DOHH2 (cell line): ENCODE data around the gene BCL2.

Experiments
- H3F3A ChIP-seq: fragments of 200-600 bp; sonication (generic), shearing (Covaris generic); 2 replicates; pipeline ENCODE4 v1.6.0; 2016; ENCODE audit warnings: antibody characterized with exemption, mild to moderate bottlenecking; ENCODE audit not compliant: control insufficient read depth, insufficient read depth
- H3K27ac ChIP-seq: fragments of 200-600 bp; sonication (generic); 2 replicates; pipeline ENCODE4 v1.5.1; 2014; ENCODE audit warnings: low read depth, mild to moderate bottlenecking, low read length, moderate library complexity
- H3K27me3 ChIP-seq: fragments of 200-600 bp; sonication (generic); 2 replicates; pipeline ENCODE4 v1.6.1; 2014; ENCODE audit warnings: mild to moderate bottlenecking, low read length, mixed read lengths; ENCODE audit not compliant: control insufficient read depth
- H3K36me3 ChIP-seq: fragments of 200-600 bp; sonication (generic); 2 replicates; pipeline ENCODE4 v1.6.1; 2014; ENCODE audit warnings: mild to moderate bottlenecking, low read length, moderate library complexity, mixed read lengths; ENCODE audit not compliant: control insufficient read depth
- H3K4me1 ChIP-seq: fragments of 200-600 bp; sonication (generic); 2 replicates; pipeline ENCODE4 v1.6.1; 2014; ENCODE audit warnings: mild to moderate bottlenecking, low read length, mixed read lengths; ENCODE audit not compliant: control insufficient read depth
- H3K4me2 ChIP-seq: fragments of 200-600 bp; sonication (generic); 2 replicates; pipeline ENCODE4 v1.6.0; 2014; ENCODE audit warnings: mild to moderate bottlenecking, low read length, moderate library complexity
- H3K4me3 ChIP-seq: fragments of 200-600 bp; sonication (generic); 2 replicates; pipeline ENCODE4 v1.5.1; 2014; ENCODE audit warnings: mild to moderate bottlenecking, low read length, mixed read lengths
- H3K79me2 ChIP-seq: fragments of 200-600 bp; sonication (generic); 2 replicates; pipeline ENCODE4 v1.6.1; 2014; ENCODE audit warnings: mild to moderate bottlenecking, low read length, mixed read lengths; ENCODE audit not compliant: control insufficient read depth
- H3K9me2 ChIP-seq: fragments of 200-600 bp; sonication (generic); replicated peaks from 2 replicates; pipeline ENCODE4 v1.6.1; 2014; ENCODE audit warnings: mild to moderate bottlenecking, low read length, mixed read lengths; ENCODE audit not compliant: control insufficient read depth
- H3K9me3 ChIP-seq: fragments of 200-600 bp; sonication (generic); 2 replicates; pipeline ENCODE4 v1.6.1; 2014; ENCODE audit warnings: antibody characterized with exemption, low read length, mixed read lengths; ENCODE audit not compliant: control insufficient read depth, insufficient read depth
- H4K20me1 ChIP-seq: fragments of 200-600 bp; sonication (generic); 2 replicates; pipeline ENCODE4 v1.6.0; 2014; ENCODE audit warnings: low read depth, mild to moderate bottlenecking, antibody characterized with exemption, low read length, moderate library complexity; ENCODE audit not compliant: control insufficient read depth, insufficient read depth
- EZH2phosphoT487 ChIP-seq: fragments of 200-600 bp; sonication (generic); IDR thresholded peaks from 2 replicates; pipeline ENCODE4 v1.6.1; 2017; ENCODE audit warnings: borderline replicate concordance, mild to moderate bottlenecking, antibody characterized with exemption, low read length, moderate library complexity, mixed read lengths
- TF ChIP-seq, protein P1 (sequence below): fragments of 200-600 bp; sonication (generic); IDR thresholded peaks from one replicate; pipeline ENCODE4 v1.5.1; 2014; ENCODE audit warnings: antibody characterized with exemption, mild to moderate bottlenecking, low read depth, low read length; ENCODE audit not compliant: poor library complexity, severe bottlenecking

BCL2 gene

DNA sequence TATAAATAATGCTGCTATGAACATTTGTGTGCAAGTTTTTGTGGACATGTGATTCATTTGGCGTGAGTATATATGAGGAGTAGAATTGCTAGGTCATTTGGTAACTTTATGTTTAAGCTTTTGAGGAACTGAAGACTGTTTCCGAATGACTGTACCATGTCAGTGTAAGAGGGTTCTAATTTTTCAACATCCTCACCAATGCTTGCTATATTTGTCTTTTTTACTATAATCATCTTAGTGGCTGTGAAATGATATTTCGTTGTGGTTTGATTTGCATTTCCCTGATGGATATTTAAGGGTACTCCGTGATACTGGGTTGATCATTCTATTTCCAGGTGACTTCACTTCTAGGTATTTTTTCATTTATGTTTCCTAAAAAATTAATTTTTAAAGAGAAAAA is 241.1 kb downstream of the BCL2 start:
- Histone ChIP-seq H3K9me3 (peaks cover 12% of the 10 kb centered on the region), H3K27ac (no peak overlapping the region), H3K4me2 (no peak overlapping the region), H3K9me2 (no peaks in the 10 kb centered on the region), H3K4me1 (no peaks in the 10 kb centered on the region), H3F3A (no peaks in the 10 kb centered on the region), H3K27me3 (peaks cover 33% of the 10 kb centered on the region), H3K36me3 (no peaks in the 10 kb centered on the region), H3K79me2 (no peaks in the 10 kb centered on the region), H4K20me1 (no peaks in the 10 kb centered on the region), H3K4me3 (no peak overlapping the region)
- TF ChIP-seq, protein P1, sequence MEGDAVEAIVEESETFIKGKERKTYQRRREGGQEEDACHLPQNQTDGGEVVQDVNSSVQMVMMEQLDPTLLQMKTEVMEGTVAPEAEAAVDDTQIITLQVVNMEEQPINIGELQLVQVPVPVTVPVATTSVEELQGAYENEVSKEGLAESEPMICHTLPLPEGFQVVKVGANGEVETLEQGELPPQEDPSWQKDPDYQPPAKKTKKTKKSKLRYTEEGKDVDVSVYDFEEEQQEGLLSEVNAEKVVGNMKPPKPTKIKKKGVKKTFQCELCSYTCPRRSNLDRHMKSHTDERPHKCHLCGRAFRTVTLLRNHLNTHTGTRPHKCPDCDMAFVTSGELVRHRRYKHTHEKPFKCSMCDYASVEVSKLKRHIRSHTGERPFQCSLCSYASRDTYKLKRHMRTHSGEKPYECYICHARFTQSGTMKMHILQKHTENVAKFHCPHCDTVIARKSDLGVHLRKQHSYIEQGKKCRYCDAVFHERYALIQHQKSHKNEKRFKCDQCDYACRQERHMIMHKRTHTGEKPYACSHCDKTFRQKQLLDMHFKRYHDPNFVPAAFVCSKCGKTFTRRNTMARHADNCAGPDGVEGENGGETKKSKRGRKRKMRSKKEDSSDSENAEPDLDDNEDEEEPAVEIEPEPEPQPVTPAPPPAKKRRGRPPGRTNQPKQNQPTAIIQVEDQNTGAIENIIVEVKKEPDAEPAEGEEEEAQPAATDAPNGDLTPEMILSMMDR = no peak
- TF ChIP-seq EZH2phosphoT487 = no peak

DNA sequence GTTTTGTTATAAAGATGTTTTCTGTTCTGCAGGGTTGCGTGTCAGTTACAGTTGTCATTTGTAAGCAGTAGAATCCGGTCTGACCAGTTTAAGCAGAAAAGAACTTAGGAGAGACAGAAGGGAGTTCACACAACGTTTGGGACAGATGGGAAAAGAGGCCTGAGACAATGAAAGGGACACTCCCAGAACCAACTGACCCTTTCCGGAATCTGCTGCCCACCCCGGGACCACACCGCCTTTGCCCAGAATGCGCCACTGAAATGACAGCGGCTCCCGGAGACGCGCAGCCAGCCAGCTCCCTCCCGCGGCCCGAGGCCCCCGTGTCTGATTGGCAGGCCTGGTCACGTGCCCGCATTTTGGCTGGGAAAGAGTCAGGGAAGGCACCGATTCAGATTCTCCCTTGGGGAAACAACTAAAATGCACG is 244.6 kb downstream of the BCL2 start:
- Histone ChIP-seq H3K4me3 (peak overlapping the region; percentile 56), H3K27ac (no peak overlapping the region)

DNA sequence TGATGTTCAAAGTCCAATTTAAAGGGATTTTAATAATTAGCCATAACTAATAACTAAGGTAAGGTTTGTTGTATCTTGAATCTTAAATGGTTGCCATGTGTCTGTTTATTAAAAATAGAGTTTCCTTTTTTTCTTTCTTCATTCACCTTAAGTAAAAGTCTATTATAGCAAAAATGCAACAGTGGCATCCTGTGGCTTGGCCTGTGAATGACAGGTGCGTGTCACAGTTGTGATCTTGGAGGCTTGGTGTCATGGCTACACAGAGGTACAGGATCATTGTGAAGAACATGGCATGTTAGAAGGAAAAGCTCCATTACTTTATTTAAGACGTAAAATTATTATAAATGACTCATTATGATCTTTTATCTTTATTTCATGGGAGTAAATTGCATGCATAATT is 246.1 kb downstream of the BCL2 start:
- Histone ChIP-seq H4K20me1 (no peaks in the 10 kb centered on the region), H3F3A (no peaks in the 10 kb centered on the region)

More for the DNA sequence above, 244.6 kb downstream of the BCL2 start:
- Histone ChIP-seq H3K36me3 (no peaks in the 10 kb centered on the region), H3K4me1 (no peaks in the 10 kb centered on the region), H3K4me2 (peak overlapping the region; percentile 76), H3K9me3 (peaks cover 11% of the 10 kb centered on the region), H4K20me1 (no peaks in the 10 kb centered on the region), H3K27me3 (peaks cover 26% of the 10 kb centered on the region), H3K79me2 (no peaks in the 10 kb centered on the region), H3F3A (no peaks in the 10 kb centered on the region), H3K9me2 (no peaks in the 10 kb centered on the region)
- TF ChIP-seq, protein P1 = no peak
- no peak for TF ChIP-seq EZH2phosphoT487

More for the DNA sequence above, 246.1 kb downstream of the BCL2 start:
- H3K4me3 ChIP-seq = no peak overlapping the region
- H3K4me2 ChIP-seq = no peak overlapping the region
- no peak overlapping the region for H3K27ac ChIP-seq
- TF ChIP-seq EZH2phosphoT487 = no peak
- TF ChIP-seq, protein P1 = peak; percentile 13
- no peaks in the 10 kb centered on the region for H3K79me2 ChIP-seq
- H3K4me1 ChIP-seq = no peaks in the 10 kb centered on the region
- peaks cover 20% of the 10 kb centered on the region for H3K27me3 ChIP-seq
- H3K9me3 ChIP-seq = peaks cover 4% of the 10 kb centered on the region; the same call in 1 of the 2 replicates
- no peaks in the 10 kb centered on the region for H3K9me2 ChIP-seq
- no peaks in the 10 kb centered on the region for H3K36me3 ChIP-seq
